Thymus (tissue), 11 donors: ENCODE data around the gene CDKN2B-AS1. TPM values are rescaled to one million over a fixed set of nuclear protein-coding genes. Genes with fewer than 3 reads are reported as not detected.
A peak's percentile ranks its signal among the peaks of the same experiment; 100 is the strongest.

Experiments
- DNase-seq, 9 donors: peaks; one replicate each; pipeline ENCODE4 v3.0.0-alpha.2; 2013; ENCODE audit warnings: low spot score in 9 of 9, low read depth in 6 of 9, missing footprints in 1 of 9
- H3K27ac ChIP-seq, 2 donors: one replicate each; pipeline ENCODE4 v1.5.1; 2013; ENCODE audit warnings: control low read depth in 1 of 2, low read depth in 1 of 2, low read length in 1 of 2, mild to moderate bottlenecking in 1 of 2, moderate library complexity in 1 of 2
- H3K27me3 ChIP-seq, 2 donors: one replicate each; pipeline ENCODE4 v1.5.1; 2013; ENCODE audit warnings: low read length in 1 of 2; ENCODE audit not compliant: control insufficient read depth in 2 of 2, insufficient read depth in 1 of 2
- H3K36me3 ChIP-seq, 2 donors: one replicate each; pipeline ENCODE4 v1.5.1; 2013; ENCODE audit warnings: low read length in 1 of 2, mild to moderate bottlenecking in 1 of 2, moderate library complexity in 1 of 2; ENCODE audit not compliant: control insufficient read depth in 2 of 2, insufficient read depth in 2 of 2
- H3K4me1 ChIP-seq, 2 donors: one replicate each; pipeline ENCODE4 v1.5.1; 2013; ENCODE audit warnings: low read length in 2 of 2; ENCODE audit not compliant: control insufficient read depth in 2 of 2, insufficient read depth in 2 of 2
- H3K4me3 ChIP-seq, 2 donors: one replicate each; pipeline ENCODE4 v1.5.1; 2013; ENCODE audit warnings: low read length in 2 of 2, control low read depth in 1 of 2, mild to moderate bottlenecking in 1 of 2
- H3K9me3 ChIP-seq, 2 donors: one replicate each; pipeline ENCODE4 v1.5.1; 2013; ENCODE audit warnings: low read length in 1 of 2, mild to moderate bottlenecking in 1 of 2; ENCODE audit not compliant: control insufficient read depth in 2 of 2, insufficient read depth in 1 of 2
- WGBS: extraction: QIAGEN DNeasy Blood & Tissue Kit; methylation state at CpG from one replicate; pipeline ENCODE4 v1.1.7; 2013; 5-methylcytosine and 5-hydroxymethylcytosine counted together
- polyA plus RNA-seq: library from polyadenylated mRNA; stranded (reverse); fragments of 200-250 nt; gene quantifications from one replicate; pipeline ENCODE4 v1.2.3, GENCODE V29; 2013
- total RNA-seq: library from RNA; stranded (reverse); fragments of 120-200 nt; gene quantifications from one replicate; pipeline ENCODE4 v1.2.4, GENCODE V29; 2013
- donor health status: healthy.

CDKN2B-AS1 gene
- total and polyA plus RNA-seq, 2 donors, result 0.61 to 1.2 TPM

DNA sequence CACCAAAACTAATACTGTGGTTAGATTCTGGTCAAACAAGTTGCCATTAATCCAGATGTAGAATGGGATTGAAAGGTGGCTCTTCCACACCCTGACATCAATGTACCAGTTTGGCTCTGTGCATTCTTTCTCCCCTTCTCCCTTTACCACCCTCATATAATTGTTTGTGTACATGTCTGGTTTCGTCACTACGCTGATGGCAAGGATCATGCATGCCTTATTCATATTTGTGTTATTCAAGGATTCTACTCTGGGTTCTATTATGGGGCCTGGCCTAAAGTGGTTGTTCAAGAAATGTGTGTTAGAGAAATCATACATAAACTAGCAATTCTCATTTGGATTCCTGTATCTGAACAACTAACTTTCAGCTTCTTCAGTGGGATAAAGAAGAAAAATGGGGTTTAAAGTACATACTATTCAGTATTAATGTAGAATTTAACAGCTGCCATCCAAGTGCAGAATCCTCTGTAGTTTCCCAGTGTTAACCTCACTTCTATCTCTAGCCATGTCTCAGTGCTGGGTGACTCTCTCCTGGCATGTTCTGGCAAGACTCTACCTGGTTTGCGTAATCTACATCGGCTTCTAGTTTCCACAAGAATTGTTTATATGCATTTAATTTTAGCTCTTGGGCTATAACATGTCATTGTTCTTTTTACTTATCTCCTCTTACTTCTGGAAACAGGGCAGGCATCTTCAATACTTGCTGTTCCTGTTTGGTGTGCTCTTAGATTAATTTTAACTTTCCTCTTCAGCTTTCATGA lies 42.5 kb downstream of the CDKN2B-AS1 start:
- DNase-seq, result no peak
- no peaks in the 10 kb centered on the region for H3K27me3 ChIP-seq
- H3K4me1 ChIP-seq, result no peaks in the 10 kb centered on the region
- no peaks in the 10 kb centered on the region for H3K36me3 ChIP-seq
- 94% methylated on average over 4 of the region's 4 CpGs for WGBS
- no peak overlapping the region for H3K27ac ChIP-seq
- H3K9me3 ChIP-seq, result no peaks in the 10 kb centered on the region
- H3K4me3 ChIP-seq, result no peak overlapping the region

DNA sequence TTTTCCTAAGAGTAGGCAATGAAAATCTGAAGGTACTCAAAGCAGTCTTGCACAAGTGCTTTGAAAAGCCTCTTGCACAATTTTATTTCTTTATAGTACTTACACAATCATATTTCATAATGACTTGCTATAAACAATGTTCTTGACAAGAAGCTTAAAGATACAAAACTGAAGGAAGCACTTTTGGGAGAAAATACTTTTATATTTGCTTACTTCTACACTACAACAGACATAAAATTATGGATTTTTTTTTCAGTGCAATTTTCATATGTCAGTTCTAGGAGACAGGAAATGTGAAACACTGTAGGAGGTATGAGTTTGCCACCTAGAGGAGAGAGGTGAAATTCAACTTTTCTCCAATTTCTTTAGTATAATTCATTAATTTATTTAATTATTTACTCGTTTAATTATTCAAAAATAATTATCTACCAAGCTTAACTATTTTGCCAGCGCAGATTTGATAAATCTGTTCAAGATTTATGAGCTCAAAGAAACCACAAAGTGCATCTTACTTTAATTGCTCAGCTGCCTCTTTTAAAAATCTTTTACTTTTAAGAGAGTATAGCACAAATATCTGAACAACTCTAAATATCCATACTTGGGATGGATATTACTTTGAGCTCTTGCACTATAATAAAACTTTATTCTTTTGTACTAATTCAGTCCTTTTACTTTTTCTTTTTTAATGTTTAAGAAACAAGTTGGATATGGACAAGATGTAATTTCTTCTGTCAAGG lies 43.5 kb downstream of the CDKN2B-AS1 start:
- no peaks in the 10 kb centered on the region for H3K27me3 ChIP-seq
- no peaks in the 10 kb centered on the region for H3K4me1 ChIP-seq
- H3K9me3 ChIP-seq, result no peaks in the 10 kb centered on the region
- no peak overlapping the region for H3K27ac ChIP-seq
- no peaks in the 10 kb centered on the region for H3K36me3 ChIP-seq
- no peak overlapping the region for H3K4me3 ChIP-seq
- 34% methylated on average over 2 of the region's 2 CpGs for WGBS
- DNase-seq, result peak in 2 of 9 donors; percentile 10 to 36

DNA sequence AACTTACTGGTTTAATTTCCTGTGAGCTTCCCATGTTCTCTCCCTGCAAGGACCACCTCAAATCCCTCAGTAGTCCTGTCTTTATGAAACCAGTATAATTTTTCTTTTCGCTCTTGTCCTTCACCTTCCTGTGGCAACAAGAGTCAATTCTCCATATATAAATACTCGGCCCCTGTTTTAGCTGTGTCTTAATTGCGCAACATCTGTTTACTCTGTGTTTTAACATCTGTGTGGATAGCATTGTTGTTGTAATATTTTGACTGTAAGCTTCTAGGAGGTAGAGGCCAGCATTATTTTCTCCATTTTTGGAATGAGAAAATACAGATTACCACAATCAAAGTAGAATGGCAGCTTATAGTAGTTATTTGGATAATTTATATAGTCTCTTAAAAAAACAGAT lies 44.7 kb downstream of the CDKN2B-AS1 start:
- Histone ChIP-seq H3K27me3 (no peaks in the 10 kb centered on the region), H3K27ac (no peak overlapping the region), H3K4me1 (no peaks in the 10 kb centered on the region), H3K9me3 (no peaks in the 10 kb centered on the region), H3K36me3 (no peaks in the 10 kb centered on the region), H3K4me3 (no peak overlapping the region)
- WGBS, result 80% methylated on average over 3 of the region's 3 CpGs
- DNase-seq, result no peak

DNA sequence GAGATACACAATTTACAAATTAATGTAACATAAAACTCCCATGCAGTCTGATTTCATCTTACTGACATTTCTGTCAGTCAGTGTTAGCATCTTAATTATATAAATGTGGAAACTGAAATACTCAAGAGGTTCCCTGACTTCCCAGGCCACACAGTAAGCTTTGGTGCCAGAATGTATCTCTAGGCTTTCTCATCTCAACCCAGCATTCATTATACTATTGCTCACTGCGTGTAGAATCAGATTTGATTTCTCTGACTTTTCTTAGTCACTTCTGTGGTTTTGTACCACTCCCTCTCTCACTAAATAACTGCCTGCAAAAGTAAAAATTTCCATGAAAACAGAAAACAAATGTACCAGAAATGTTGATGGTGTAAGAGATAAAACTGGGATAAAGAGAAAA lies 46.2 kb downstream of the CDKN2B-AS1 start:
- H3K27ac ChIP-seq, result no peak overlapping the region
- H3K4me3 ChIP-seq, result no peak overlapping the region
- WGBS, result 73% methylated on average over 1 of the region's 1 CpG
- no peaks in the 10 kb centered on the region for H3K4me1 ChIP-seq
- no peaks in the 10 kb centered on the region for H3K27me3 ChIP-seq
- H3K9me3 ChIP-seq, result no peaks in the 10 kb centered on the region
- H3K36me3 ChIP-seq, result no peaks in the 10 kb centered on the region
- DNase-seq, result no peak

DNA sequence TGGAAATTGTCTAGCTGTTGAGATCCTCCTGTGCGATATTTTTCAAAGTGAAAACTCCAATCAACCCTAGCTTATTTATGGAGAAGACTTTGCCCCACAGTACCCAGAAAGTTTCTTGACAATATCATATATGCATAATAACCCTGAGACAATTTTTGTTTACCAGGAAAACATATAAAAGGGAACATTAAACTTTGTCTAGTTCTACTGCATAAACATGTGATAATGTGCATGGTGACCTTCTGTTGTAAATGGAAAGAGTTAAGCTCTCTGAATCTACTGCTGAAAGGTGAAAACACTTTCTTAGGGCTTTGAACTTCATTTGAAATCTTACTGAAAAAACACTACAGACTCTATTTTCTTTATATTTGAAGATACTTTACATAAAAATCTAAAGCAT lies 46.8 kb downstream of the CDKN2B-AS1 start:
- Histone ChIP-seq H3K27me3 (no peaks in the 10 kb centered on the region), H3K27ac (no peak overlapping the region), H3K9me3 (no peaks in the 10 kb centered on the region), H3K4me1 (no peaks in the 10 kb centered on the region), H3K4me3 (no peak overlapping the region), H3K36me3 (no peaks in the 10 kb centered on the region)
- WGBS, result 97% methylated on average over 1 of the region's 1 CpG
- DNase-seq, result no peak

DNA sequence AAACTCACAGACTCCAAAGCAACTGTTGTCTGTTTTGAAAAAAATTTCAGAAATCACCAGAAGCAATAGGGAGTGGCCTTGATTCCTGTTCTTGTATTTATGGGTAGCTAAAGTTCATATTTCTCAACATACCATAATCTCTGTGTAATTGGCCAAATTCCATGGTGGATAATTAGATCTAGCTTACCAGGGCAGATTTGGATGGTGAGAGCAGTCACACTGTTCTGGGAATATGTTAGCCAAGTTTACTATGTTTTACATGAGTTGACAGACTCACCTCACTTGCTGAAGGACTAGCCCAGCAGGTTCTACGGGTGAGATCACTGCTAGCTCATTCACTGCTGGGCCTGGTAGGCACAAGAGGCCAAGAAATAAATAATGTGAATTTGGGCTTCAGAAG lies 47.2 kb downstream of the CDKN2B-AS1 start:
- Histone ChIP-seq H3K27me3 (no peaks in the 10 kb centered on the region), H3K27ac (no peak overlapping the region), H3K4me1 (no peaks in the 10 kb centered on the region), H3K9me3 (no peaks in the 10 kb centered on the region), H3K4me3 (no peak overlapping the region), H3K36me3 (no peaks in the 10 kb centered on the region)
- WGBS, result 79% methylated on average over 1 of the region's 1 CpG
- no peak for DNase-seq

DNA sequence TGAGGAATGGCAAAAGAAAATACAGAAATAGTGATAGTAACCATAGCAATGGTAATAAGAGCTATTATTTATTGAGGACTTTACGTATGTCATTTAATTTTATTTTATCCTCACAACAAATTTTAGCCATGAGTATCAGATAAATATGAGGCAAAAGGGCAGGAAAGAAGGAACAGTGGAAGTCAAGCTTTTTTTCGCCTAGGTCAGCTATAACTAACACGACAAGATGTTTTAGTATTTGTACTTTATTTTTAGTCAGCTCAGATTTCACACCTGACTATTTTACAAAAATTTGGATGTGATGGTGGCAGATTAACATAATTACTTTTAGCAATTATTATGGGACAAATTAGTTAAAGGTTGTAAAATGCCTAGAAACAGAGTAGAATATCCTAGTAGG lies 49.3 kb downstream of the CDKN2B-AS1 start:
- DNase-seq, result no peak
- no peaks in the 10 kb centered on the region for H3K4me1 ChIP-seq
- no peaks in the 10 kb centered on the region for H3K27me3 ChIP-seq
- WGBS, result 55% methylated on average over 3 of the region's 3 CpGs
- H3K36me3 ChIP-seq, result no peaks in the 10 kb centered on the region
- H3K27ac ChIP-seq, result no peak overlapping the region
- no peaks in the 10 kb centered on the region for H3K9me3 ChIP-seq
- H3K4me3 ChIP-seq, result no peak overlapping the region

DNA sequence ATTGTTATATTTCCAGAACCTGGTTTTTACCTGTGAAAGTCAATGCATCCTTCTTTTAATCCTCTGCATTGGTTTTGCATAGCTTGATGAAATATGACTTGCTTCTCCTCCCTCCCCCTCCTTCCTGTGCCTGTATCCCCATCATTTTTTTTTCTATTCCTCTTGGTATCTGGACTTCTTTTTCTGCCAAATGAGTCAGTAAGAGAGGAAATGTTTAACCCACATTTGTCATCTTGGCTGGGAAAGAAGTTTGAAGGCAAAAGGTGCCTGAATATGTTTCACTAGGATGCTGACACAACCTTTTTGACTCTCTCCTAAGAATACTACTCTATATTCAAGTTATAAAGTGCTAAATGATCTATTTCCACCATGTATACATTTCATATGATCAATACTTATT lies 50.0 kb downstream of the CDKN2B-AS1 start:
- Histone ChIP-seq H3K4me3 (no peak overlapping the region), H3K9me3 (no peaks in the 10 kb centered on the region), H3K27me3 (no peaks in the 10 kb centered on the region), H3K4me1 (no peaks in the 10 kb centered on the region), H3K27ac (no peak overlapping the region), H3K36me3 (no peaks in the 10 kb centered on the region)
- DNase-seq, result no peak

DNA sequence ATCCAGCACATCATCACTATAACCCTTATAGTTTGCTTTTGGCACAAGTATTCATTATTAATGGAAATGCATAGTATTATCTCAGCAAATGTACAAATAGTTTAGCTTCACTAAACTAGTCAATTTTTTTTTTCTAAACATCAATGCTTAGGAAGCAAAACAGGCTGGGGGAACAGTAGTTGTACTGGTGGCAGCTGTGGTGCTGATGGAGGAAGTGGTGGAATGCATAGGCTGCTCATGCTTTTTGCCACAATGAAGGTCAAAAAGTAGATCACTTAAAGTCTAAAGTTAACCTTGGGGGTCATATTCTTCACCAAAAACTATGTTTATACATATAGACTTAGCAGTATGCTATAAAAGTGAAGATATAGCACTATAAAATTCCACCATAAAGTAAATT lies 50.8 kb downstream of the CDKN2B-AS1 start:
- Histone ChIP-seq H3K27me3 (no peaks in the 10 kb centered on the region), H3K27ac (no peak overlapping the region)

More for the DNA sequence above, 50.8 kb downstream of the CDKN2B-AS1 start:
- no peak for DNase-seq
- peaks cover 0 to under 1% of the 10 kb centered on the region in 2 donors for H3K4me1 ChIP-seq
- no peak overlapping the region for H3K4me3 ChIP-seq
- H3K9me3 ChIP-seq, result no peaks in the 10 kb centered on the region
- H3K36me3 ChIP-seq, result no peaks in the 10 kb centered on the region
